ENCODE measurements around the gene CES3.
"Not testable (repeated sequence)": the region's sequence is repeated elsewhere in the genome, so short reads cannot be mapped to it uniquely, and the experiment has no call there.

CES3 gene

GRCh38 chr16:66926961-66927436 lies 34.1 kb upstream of the CES3 start:
- no peak for FAIRE-seq

- no peak for FAIRE-seq
Measured at GRCh38 chr16:66927918-66928649, 33.0 kb upstream of the CES3 start.

- FAIRE-seq: no peak
Measured at GRCh38 chr16:66928702-66929388, 32.2 kb upstream of the CES3 start.

GRCh38 chr16:66930189-66930588 lies 30.9 kb upstream of the CES3 start:
- no peak for FAIRE-seq

GRCh38 chr16:66931665-66932064 lies 29.4 kb upstream of the CES3 start:
- no peak for FAIRE-seq

GRCh38 chr16:66932076-66932475 lies 29.0 kb upstream of the CES3 start:
- no peak for FAIRE-seq

- FAIRE-seq: no peak
Measured at GRCh38 chr16:66933776-66934137, 27.3 kb upstream of the CES3 start.

- no peak for FAIRE-seq
Measured at GRCh38 chr16:66934138-66934838, 26.8 kb upstream of the CES3 start, which contains the start of gene CIAO2B. TSS of gene CIAO2B (minus strand) at chr16:66934402. CDS start at chr16:66934364, 38 bp downstream.

GRCh38 chr16:66934839-66935313 lies 26.2 kb upstream of the CES3 start:
- not testable (repeated sequence) for FAIRE-seq

- FAIRE-seq: no peak
Measured at GRCh38 chr16:66935314-66936011, 25.6 kb upstream of the CES3 start, which contains the start of gene CES2. TSS of gene CES2 (plus strand) at chr16:66935516. CDS start at chr16:66935636, 120 bp downstream.

GRCh38 chr16:66936462-66936861 lies 24.6 kb upstream of the CES3 start:
- FAIRE-seq: no peak

GRCh38 chr16:66936889-66937554 lies 24.0 kb upstream of the CES3 start:
- no peak for FAIRE-seq

GRCh38 chr16:66937725-66938337 lies 23.2 kb upstream of the CES3 start:
- no peak for FAIRE-seq

- FAIRE-seq: no peak
Measured at GRCh38 chr16:66939366-66939765, 21.7 kb upstream of the CES3 start.

- FAIRE-seq: no peak
Measured at GRCh38 chr16:66940236-66940635, 20.8 kb upstream of the CES3 start.

- FAIRE-seq: no peak
Measured at GRCh38 chr16:66942981-66943380, 18.1 kb upstream of the CES3 start.

- FAIRE-seq: no peak
Measured at GRCh38 chr16:66943426-66944053, 17.5 kb upstream of the CES3 start.

GRCh38 chr16:66944054-66944441 lies 17.0 kb upstream of the CES3 start:
- no peak for FAIRE-seq

- not testable (repeated sequence) for FAIRE-seq
Measured at GRCh38 chr16:66944971-66945370, 16.1 kb upstream of the CES3 start.

- no peak for FAIRE-seq
Measured at GRCh38 chr16:66945939-66946338, 15.1 kb upstream of the CES3 start.

GRCh38 chr16:66946541-66946940 lies 14.5 kb upstream of the CES3 start:
- no peak for FAIRE-seq
